SK-N-SH treated with all-trans-retinoic acid at 6 μM for 48 hours (cell line): ENCODE data around the gene STK39.

Experiments used
- ATAC-seq: fragments of 200-7000 bp; cut with Tn5 transposase; 3 replicates; pipeline ENCODE4 v1.9.1; 2020; ENCODE audit warnings: mild to moderate bottlenecking, moderate library complexity
- CSDC2 ChIP-seq: fragments of 250-450 bp; sonication (Bioruptor Pico); IDR thresholded peaks from 2 replicates; pipeline ENCODE4 v1.5.0; 2020; ENCODE audit warnings: mild to moderate bottlenecking, moderate library complexity
- ESRRG ChIP-seq: fragments of 250-450 bp; sonication (Bioruptor Pico); IDR thresholded peaks from 2 replicates; pipeline ENCODE4 v1.6.1; 2021; ENCODE audit warnings: mild to moderate bottlenecking
- GLIS3 ChIP-seq: fragments of 250-450 bp; sonication (Bioruptor Pico); IDR thresholded peaks from 2 replicates; pipeline ENCODE4 v1.5.0; 2020; ENCODE audit warnings: mild to moderate bottlenecking, moderate library complexity
- ISL1 ChIP-seq: fragments of 250-450 bp; sonication (Bioruptor Pico); IDR thresholded peaks from 2 replicates; pipeline ENCODE4 v2.1.2; 2022; ENCODE audit warnings: mild to moderate bottlenecking, moderate library complexity
- PPARA ChIP-seq: fragments of 250-450 bp; sonication (Bioruptor Pico); IDR thresholded peaks from 2 replicates; pipeline ENCODE4 v1.5.0; 2020; ENCODE audit warnings: mild to moderate bottlenecking, borderline replicate concordance
- SNAI2 ChIP-seq: fragments of 250-450 bp; sonication (Bioruptor Pico); IDR thresholded peaks from 2 replicates; pipeline ENCODE4 v1.5.0; 2020; ENCODE audit warnings: mild to moderate bottlenecking, moderate library complexity
- TCF4 ChIP-seq: fragments of 250-450 bp; sonication (Bioruptor Pico); IDR thresholded peaks from 2 replicates; pipeline ENCODE4 v1.8.0; 2021; ENCODE audit warnings: mild to moderate bottlenecking, moderate library complexity, borderline replicate concordance
- ZC3H10 ChIP-seq: fragments of 250-450 bp; sonication (Bioruptor Pico); IDR thresholded peaks from 2 replicates; pipeline ENCODE4 v1.5.1; 2021; ENCODE audit warnings: mild to moderate bottlenecking, moderate library complexity
- ZFP3 ChIP-seq: fragments of 250-450 bp; sonication (Bioruptor Pico); IDR thresholded peaks from 2 replicates; pipeline ENCODE4 v1.5.0; 2020; ENCODE audit warnings: mild to moderate bottlenecking, moderate library complexity
- ZFP30 ChIP-seq: fragments of 450-650 bp; formaldehyde crosslinking; IDR thresholded peaks from 2 replicates; pipeline ENCODE4 v1.5.0; 2022; ENCODE audit warnings: mild to moderate bottlenecking, moderate library complexity
- ZNF565 ChIP-seq: fragments of 450-650 bp; formaldehyde crosslinking; conservative IDR thresholded peaks from 2 replicates; pipeline ENCODE4 v1.5.0; 2020; ENCODE audit warnings: low read depth, mild to moderate bottlenecking, moderate library complexity
- ZNF70 ChIP-seq: fragments of 450-650 bp; formaldehyde crosslinking; IDR thresholded peaks from 2 replicates; pipeline ENCODE4 v1.5.0; 2020; ENCODE audit warnings: mild to moderate bottlenecking, moderate library complexity
- ZNF8 ChIP-seq: fragments of 450-650 bp; formaldehyde crosslinking; IDR thresholded peaks from 2 replicates; pipeline ENCODE4 v1.5.0; 2020; ENCODE audit warnings: mild to moderate bottlenecking, moderate library complexity
- TF ChIP-seq, protein P1 (sequence below): fragments of 250-450 bp; sonication (Bioruptor Pico); IDR thresholded peaks from 2 replicates; pipeline ENCODE4 v1.5.1; 2021; ENCODE audit warnings: mild to moderate bottlenecking, moderate library complexity
- TF ChIP-seq, protein P2 (sequence below): fragments of 250-450 bp; sonication (Bioruptor Pico); IDR thresholded peaks from 2 replicates; pipeline ENCODE4 v1.5.0; 2020; ENCODE audit warnings: mild to moderate bottlenecking, moderate library complexity
- TF ChIP-seq, protein P3 (sequence below): fragments of 250-450 bp; sonication (Bioruptor Pico); IDR thresholded peaks from 2 replicates; pipeline ENCODE4 v1.8.0; 2021; ENCODE audit warnings: low read depth, mild to moderate bottlenecking, moderate library complexity, borderline replicate concordance
- TF ChIP-seq, protein P4 (sequence below): fragments of 250-450 bp; sonication (Bioruptor Pico); IDR thresholded peaks from 2 replicates; pipeline ENCODE4 v1.8.0; 2020; ENCODE audit warnings: mild to moderate bottlenecking, moderate library complexity, borderline replicate concordance
- TF ChIP-seq, protein P5 (sequence below): fragments of 250-450 bp; sonication (Bioruptor Pico); IDR thresholded peaks from 2 replicates; pipeline ENCODE4 v1.5.1; 2020; ENCODE audit warnings: low read depth, mild to moderate bottlenecking, moderate library complexity

The STK39 gene

DNA sequence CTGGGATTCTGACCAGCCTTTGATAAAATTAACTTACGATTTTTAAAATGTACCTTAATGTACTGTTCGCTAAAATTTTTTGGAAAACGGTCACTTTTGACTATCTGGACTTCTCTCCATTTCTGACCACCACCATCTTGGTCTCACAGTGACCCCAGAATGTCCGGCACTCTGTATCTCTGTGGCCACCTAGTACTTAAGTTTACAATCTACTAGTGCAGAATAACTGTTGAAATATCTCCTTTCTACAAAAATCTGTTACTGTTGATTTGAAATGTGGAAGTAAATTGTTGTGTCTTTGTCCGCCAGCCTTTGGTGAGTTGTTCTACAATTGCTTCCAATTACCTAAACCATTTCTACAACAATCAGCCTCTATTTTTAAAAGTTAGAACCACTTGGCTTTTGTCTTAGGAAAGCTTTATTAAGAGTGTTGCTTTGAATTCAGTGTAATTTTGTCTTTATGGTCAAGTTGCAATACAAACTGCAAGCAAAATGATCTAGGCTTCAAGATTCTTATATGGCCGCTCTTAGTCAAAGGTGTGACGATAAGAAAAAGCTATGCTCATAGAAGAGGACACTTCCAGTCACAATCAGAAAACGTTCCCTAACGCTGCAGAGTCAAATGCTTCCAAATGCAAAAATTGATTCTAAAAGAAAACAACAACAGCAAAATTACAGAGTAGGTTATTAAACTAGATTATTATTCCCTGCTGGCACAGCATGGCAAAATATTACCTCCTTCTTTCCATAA is 283.3 kb downstream of the STK39 start (continued):
- no peak for TF ChIP-seq PPARA (CRISPR knock-in tag)

DNA sequence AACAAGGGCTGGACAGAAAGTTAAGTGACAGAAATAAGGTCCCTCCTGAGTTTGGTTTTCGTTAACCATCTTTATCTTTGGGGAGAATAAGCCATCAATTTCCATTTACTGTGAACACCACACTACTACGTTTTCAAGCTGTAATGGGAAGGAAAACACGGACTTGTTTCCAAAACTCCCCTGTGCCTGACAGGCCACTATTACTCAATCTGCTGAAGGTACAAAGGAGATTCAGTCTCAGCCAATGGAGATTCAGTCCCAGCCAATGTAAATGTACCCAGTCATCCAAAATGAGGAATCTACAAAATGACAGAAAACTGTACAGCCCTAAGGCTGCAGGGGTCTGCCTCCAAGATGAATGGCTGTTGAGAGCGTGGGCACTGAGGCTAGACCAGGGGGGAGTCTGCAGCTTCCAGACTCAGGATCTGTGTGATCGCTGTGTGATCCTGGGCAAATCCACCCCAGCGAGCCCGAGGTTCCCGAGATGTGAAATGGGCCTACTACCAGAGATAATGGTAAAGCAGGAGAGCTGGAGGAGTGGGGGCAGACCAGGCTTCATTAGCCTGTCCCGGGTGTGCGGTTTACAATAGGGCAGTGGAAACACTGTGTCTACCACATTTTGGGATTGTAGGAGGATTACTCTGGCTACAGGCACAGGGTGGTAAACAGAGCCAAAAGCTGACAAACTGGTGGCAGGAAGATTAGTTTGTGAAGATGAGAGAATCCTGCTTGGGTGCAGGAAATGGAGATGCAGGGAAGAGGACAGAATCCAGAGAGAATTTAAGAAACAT is 284.8 kb downstream of the STK39 start:
- ATAC-seq, result no peak
- TF ChIP-seq ZFP30, result no peak
- no peak for TF ChIP-seq ZC3H10 (CRISPR knock-in tag)
- TF ChIP-seq, protein P1, sequence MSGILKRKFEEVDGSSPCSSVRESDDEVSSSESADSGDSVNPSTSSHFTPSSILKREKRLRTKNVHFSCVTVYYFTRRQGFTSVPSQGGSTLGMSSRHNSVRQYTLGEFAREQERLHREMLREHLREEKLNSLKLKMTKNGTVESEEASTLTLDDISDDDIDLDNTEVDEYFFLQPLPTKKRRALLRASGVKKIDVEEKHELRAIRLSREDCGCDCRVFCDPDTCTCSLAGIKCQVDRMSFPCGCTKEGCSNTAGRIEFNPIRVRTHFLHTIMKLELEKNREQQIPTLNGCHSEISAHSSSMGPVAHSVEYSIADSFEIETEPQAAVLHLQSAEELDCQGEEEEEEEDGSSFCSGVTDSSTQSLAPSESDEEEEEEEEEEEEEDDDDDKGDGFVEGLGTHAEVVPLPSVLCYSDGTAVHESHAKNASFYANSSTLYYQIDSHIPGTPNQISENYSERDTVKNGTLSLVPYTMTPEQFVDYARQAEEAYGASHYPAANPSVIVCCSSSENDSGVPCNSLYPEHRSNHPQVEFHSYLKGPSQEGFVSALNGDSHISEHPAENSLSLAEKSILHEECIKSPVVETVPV (CRISPR knock-in tag), result no peak
- TF ChIP-seq, protein P2, sequence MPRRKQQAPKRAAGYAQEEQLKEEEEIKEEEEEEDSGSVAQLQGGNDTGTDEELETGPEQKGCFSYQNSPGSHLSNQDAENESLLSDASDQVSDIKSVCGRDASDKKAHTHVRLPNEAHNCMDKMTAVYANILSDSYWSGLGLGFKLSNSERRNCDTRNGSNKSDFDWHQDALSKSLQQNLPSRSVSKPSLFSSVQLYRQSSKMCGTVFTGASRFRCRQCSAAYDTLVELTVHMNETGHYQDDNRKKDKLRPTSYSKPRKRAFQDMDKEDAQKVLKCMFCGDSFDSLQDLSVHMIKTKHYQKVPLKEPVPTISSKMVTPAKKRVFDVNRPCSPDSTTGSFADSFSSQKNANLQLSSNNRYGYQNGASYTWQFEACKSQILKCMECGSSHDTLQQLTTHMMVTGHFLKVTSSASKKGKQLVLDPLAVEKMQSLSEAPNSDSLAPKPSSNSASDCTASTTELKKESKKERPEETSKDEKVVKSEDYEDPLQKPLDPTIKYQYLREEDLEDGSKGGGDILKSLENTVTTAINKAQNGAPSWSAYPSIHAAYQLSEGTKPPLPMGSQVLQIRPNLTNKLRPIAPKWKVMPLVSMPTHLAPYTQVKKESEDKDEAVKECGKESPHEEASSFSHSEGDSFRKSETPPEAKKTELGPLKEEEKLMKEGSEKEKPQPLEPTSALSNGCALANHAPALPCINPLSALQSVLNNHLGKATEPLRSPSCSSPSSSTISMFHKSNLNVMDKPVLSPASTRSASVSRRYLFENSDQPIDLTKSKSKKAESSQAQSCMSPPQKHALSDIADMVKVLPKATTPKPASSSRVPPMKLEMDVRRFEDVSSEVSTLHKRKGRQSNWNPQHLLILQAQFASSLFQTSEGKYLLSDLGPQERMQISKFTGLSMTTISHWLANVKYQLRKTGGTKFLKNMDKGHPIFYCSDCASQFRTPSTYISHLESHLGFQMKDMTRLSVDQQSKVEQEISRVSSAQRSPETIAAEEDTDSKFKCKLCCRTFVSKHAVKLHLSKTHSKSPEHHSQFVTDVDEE (CRISPR knock-in tag), result no peak
- no peak for TF ChIP-seq ESRRG (CRISPR knock-in tag)
- TF ChIP-seq GLIS3 (CRISPR knock-in tag), result no peak
- no peak for TF ChIP-seq ZFP3 (CRISPR knock-in tag)
- no peak for TF ChIP-seq ZNF8
- TF ChIP-seq, protein P3, sequence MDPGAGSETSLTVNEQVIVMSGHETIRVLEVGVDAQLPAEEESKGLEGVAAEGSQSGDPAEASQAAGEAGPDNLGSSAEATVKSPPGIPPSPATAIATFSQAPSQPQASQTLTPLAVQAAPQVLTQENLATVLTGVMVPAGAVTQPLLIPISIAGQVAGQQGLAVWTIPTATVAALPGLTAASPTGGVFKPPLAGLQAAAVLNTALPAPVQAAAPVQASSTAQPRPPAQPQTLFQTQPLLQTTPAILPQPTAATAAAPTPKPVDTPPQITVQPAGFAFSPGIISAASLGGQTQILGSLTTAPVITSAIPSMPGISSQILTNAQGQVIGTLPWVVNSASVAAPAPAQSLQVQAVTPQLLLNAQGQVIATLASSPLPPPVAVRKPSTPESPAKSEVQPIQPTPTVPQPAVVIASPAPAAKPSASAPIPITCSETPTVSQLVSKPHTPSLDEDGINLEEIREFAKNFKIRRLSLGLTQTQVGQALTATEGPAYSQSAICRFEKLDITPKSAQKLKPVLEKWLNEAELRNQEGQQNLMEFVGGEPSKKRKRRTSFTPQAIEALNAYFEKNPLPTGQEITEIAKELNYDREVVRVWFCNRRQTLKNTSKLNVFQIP (CRISPR knock-in tag), result no peak
- TF ChIP-seq CSDC2 (CRISPR knock-in tag), result no peak
- no peak for TF ChIP-seq TCF4 (CRISPR knock-in tag)
- no peak for TF ChIP-seq ISL1
- no peak for TF ChIP-seq ZNF70
- TF ChIP-seq, protein P4, sequence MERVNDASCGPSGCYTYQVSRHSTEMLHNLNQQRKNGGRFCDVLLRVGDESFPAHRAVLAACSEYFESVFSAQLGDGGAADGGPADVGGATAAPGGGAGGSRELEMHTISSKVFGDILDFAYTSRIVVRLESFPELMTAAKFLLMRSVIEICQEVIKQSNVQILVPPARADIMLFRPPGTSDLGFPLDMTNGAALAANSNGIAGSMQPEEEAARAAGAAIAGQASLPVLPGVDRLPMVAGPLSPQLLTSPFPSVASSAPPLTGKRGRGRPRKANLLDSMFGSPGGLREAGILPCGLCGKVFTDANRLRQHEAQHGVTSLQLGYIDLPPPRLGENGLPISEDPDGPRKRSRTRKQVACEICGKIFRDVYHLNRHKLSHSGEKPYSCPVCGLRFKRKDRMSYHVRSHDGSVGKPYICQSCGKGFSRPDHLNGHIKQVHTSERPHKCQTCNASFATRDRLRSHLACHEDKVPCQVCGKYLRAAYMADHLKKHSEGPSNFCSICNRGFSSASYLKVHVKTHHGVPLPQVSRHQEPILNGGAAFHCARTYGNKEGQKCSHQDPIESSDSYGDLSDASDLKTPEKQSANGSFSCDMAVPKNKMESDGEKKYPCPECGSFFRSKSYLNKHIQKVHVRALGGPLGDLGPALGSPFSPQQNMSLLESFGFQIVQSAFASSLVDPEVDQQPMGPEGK (CRISPR knock-in tag), result no peak
- no peak for TF ChIP-seq PPARA (CRISPR knock-in tag)
- TF ChIP-seq, protein P5, sequence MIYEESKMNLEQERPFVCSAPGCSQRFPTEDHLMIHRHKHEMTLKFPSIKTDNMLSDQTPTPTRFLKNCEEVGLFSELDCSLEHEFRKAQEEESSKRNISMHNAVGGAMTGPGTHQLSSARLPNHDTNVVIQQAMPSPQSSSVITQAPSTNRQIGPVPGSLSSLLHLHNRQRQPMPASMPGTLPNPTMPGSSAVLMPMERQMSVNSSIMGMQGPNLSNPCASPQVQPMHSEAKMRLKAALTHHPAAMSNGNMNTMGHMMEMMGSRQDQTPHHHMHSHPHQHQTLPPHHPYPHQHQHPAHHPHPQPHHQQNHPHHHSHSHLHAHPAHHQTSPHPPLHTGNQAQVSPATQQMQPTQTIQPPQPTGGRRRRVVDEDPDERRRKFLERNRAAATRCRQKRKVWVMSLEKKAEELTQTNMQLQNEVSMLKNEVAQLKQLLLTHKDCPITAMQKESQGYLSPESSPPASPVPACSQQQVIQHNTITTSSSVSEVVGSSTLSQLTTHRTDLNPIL (CRISPR knock-in tag), result no peak
- TF ChIP-seq ZNF565 (CRISPR knock-in tag), result no peak

DNA sequence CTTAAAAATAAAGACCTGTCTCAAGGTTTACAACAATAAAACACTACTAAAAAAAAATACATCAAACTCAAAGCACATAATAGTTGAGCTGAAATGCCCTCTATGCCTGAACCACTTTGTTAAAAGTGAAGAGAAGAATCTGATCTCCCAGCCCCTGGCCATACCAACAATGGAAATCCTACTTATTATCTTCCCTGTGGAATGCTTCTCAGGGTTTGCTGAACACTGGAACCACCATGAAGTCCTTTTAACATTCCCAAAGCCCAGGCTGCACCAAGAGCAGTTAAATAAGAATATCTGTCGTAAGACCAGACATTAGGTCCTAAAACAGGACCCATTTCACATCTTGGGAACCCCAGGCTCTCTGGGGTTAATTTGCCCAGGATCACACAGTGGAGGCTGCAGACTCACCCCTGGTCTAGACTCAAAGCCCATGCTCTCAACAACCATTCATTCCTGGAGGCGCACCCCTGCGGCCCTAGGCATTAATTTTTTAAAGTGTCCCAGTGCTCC is 285.8 kb downstream of the STK39 start:
- TF ChIP-seq ZFP30 (no peak), SNAI2 (no peak), ESRRG (CRISPR knock-in tag) (no peak)
- TF ChIP-seq, protein P5 (CRISPR knock-in tag), result no peak
- TF ChIP-seq, all 23 proteins: peak for 0
- ATAC-seq, result no peak
